Measurements from ENCODE around the gene NT5C3B.
"Not testable (repeated sequence)": the region's sequence is repeated elsewhere in the genome, so short reads cannot be mapped to it uniquely, and the experiment has no call there.

The NT5C3B gene

DNA sequence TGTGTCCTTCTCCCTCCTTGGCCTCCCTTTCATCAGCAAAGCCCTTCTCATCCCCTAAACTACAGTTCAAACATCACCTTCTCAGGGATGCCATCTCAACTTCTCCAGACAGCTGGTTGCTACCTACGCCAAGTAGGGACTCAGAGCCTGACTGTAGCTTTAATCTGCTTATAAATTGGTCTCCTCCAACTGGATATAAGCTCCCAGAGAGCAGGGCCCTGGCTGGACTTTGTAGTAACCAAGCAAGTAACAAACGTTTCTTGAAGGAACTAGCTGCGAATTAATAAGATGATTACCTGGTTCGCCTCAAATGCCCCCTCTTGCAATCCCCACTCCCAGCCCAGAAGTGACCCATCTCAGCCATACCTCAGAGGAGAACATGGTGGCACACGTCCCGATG, 46.7 kb upstream of the NT5C3B start (continued):
- TF ChIP-seq ZNF785 (tag by site-specific recombination; IDR thresholded peaks at IDR 0.05) (no peak), ZNF624 (tag by site-specific recombination; IDR thresholded peaks at IDR 0.05) (no peak), ZNF311 (tag by site-specific recombination; IDR thresholded peaks at IDR 0.05; ENCODE audit: borderline replicate concordance) (no peak), GLI4 (tag by site-specific recombination; IDR thresholded peaks at IDR 0.05) (no peak), KLF9 (tag by site-specific recombination; IDR thresholded peaks at IDR 0.05; ENCODE audit: low read depth) (no peak), YY2 (tag by site-specific recombination; IDR thresholded peaks at IDR 0.05) (no peak), ZNF133 (tag by site-specific recombination; IDR thresholded peaks at IDR 0.05) (no peak)

- H3K4me3 ChIP-seq (ENCODE audit: low read depth, low read length) = no peak overlapping the region
- H3K36me3 ChIP-seq (ENCODE audit: control insufficient read depth in 2 of 2, insufficient read depth in 1 of 2, low read length in 2 of 2) = peaks cover 68 to 83% of the 10 kb centered on the region in 2 experiments
- CTCF ChIA-PET = interaction anchor here (1.0 kb wide), 1 partner anchor 164 kb away, joined by 3 read pairs; no protein-coding TSS in a partner anchor
- TF ChIP-seq ZNF600 (tag by site-specific recombination; IDR thresholded peaks at IDR 0.05) (no peak), ZNF645 (tag by site-specific recombination; IDR thresholded peaks at IDR 0.05) (no peak), PRDM2 (tag by site-specific recombination; IDR thresholded peaks at IDR 0.05; ENCODE audit: borderline replicate concordance) (no peak), ZNF214 (tag by site-specific recombination; IDR thresholded peaks at IDR 0.05; ENCODE audit: borderline replicate concordance) (no peak), SP7 (tag by site-specific recombination; IDR thresholded peaks at IDR 0.05) (no peak), ZNF660 (tag by site-specific recombination; IDR thresholded peaks at IDR 0.05) (no peak), GLIS1 (tag by site-specific recombination; IDR thresholded peaks at IDR 0.05) (no peak), TRIM28 (IDR thresholded peaks at IDR 0.05; ENCODE audit: borderline replicate concordance, low read length) (no peak), ZNF221 (tag by site-specific recombination; IDR thresholded peaks at IDR 0.05; ENCODE audit: borderline replicate concordance) (no peak)
- no peaks in the 10 kb centered on the region for H3K4me1 ChIP-seq (ENCODE audit: control insufficient read depth, insufficient read depth, low read length)
- no peaks in the 10 kb centered on the region for H3K9me3 ChIP-seq (ENCODE audit: control insufficient read depth, insufficient read depth, low read depth, low read length)
- POLR2A ChIA-PET = interaction anchor here (0.5 kb wide), 1 partner anchor 28 kb away, joined by 3 read pairs; no protein-coding TSS in a partner anchor
- no peak overlapping the region for H3K27ac ChIP-seq (ENCODE audit: extremely low read depth, low read depth, low read length)
Measured at GRCh38 chr17:41880130-41880529, 44.1 kb upstream of the NT5C3B start.

DNA sequence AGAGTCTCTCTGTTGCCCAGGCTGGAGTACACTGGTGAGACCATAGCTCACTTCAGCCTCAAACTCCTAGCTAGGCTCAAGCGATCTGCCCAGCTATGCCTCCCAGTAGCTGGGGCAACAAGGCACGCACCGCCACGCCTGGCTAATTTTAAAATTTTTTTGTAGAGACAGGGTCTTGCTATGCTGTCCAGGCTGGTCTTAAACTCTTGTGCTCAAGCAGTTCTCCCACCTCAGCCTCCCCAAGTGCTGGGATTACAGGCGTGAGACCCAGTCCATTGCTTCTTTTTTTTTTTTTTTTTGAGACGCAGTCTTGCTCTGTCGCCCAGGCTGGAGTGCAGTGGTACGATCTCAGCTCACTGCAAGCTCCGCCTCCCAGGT, 38.2 kb upstream of the NT5C3B start:
- H3K4me3 ChIP-seq (ENCODE audit: low read depth, low read length); H3K4me1 ChIP-seq (ENCODE audit: control insufficient read depth, insufficient read depth, low read length); H3K27ac ChIP-seq (ENCODE audit: extremely low read depth, low read depth, low read length); CTCF ChIA-PET; H3K9me3 ChIP-seq (ENCODE audit: control insufficient read depth, insufficient read depth, low read depth, low read length): not testable (repeated sequence)
- H3K36me3 ChIP-seq (ENCODE audit: control insufficient read depth in 2 of 2, insufficient read depth in 1 of 2, low read length in 2 of 2) = peaks cover 46 to 83% of the 10 kb centered on the region in 2 experiments
- POLR2A ChIA-PET = interaction anchor here (0.6 to 2.7 kb wide), 2 partner anchors 10 to 105 kb away, joined by 3 to 15 read pairs; partner anchors contain the start of gene KLHL11
- TF ChIP-seq ZNF121 (tag by site-specific recombination; IDR thresholded peaks at IDR 0.05) = peak; percentile 37; the same call in 1 of the 2 replicates
